ENCODE measurements around the gene SLC16A13. TPM values are rescaled to one million over a fixed set of nuclear protein-coding genes. Genes with fewer than 3 reads are reported as not detected.
A peak's percentile ranks its signal among the peaks of the same experiment; 100 is the strongest.

SLC16A13 gene
- total and polyA plus RNA-seq, 2 of the 4 experiments (the other 2 are of a cell fraction), result 0.18 to 2.3 TPM

DNA sequence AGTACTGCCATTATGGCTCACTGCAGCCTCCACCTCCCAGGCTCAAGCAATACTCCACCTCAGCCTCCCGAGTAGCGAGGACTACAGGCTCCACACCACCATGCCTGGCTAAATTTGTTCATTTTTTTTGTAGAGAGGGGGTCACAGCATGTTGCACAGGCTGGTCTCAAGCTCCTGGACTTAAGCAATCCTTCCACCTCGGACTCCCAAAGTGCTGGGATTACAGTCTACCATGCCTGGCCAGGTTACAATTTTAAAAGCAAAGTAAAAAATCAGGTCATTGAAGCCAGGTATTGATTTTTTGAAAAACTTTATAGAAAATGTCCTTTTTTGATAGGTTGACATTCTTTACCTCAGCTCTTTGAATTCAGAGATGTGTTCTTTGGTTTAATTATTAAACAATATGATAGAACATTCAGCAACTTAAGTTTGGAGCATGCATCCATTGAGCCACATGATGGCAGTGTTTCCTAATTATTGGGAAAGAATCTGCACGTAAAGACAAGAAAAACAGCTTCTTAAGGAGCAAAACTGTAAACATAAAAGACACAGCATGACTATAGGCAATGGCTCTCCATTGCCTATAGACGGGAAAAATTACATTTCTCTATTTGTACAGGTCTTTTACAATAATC lies 9.8 kb downstream of the SLC16A13 start (continued):
- TF ChIP-seq, protein P1, sequence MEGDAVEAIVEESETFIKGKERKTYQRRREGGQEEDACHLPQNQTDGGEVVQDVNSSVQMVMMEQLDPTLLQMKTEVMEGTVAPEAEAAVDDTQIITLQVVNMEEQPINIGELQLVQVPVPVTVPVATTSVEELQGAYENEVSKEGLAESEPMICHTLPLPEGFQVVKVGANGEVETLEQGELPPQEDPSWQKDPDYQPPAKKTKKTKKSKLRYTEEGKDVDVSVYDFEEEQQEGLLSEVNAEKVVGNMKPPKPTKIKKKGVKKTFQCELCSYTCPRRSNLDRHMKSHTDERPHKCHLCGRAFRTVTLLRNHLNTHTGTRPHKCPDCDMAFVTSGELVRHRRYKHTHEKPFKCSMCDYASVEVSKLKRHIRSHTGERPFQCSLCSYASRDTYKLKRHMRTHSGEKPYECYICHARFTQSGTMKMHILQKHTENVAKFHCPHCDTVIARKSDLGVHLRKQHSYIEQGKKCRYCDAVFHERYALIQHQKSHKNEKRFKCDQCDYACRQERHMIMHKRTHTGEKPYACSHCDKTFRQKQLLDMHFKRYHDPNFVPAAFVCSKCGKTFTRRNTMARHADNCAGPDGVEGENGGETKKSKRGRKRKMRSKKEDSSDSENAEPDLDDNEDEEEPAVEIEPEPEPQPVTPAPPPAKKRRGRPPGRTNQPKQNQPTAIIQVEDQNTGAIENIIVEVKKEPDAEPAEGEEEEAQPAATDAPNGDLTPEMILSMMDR (conservative IDR thresholded peaks at IDR 0.05; ENCODE audit: low read depth, low read length), result peak; percentile 93

DNA sequence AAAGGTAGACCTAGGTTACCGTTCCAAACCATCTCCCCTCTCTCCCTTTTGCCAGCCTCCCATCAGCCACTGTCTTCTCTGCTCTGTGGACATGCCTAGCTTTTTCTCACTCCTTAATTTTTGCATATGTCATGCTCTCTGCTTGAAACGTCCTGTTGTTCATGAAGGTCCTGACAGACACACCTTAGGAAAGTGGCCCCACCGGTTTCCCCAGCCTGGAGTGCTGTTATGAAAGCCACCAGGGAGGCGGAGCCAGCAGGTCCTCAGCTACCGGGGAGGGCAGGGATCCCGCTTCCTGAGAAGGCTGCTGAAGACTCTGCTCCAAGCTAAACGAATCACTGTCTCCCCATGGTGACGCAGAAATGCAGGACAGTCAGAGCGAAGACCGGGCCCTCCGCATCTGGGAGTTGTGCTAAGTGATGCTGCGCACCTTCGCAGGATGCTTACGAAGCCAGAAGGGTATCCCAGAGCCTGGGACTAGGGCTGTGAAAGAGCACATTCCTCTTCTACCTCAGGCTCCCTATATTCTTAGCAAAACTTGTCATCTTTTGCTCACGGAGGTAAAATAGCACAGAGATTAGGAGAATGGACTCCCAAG lies 10.4 kb downstream of the SLC16A13 start:
- Histone ChIP-seq H3K4ac (ENCODE audit: low read depth, low read length) (no peak overlapping the region), H3K9me1 (ENCODE audit: insufficient read depth, low read length) (no peaks in the 10 kb centered on the region), H3K36me3 (ENCODE audit: control insufficient read depth, insufficient read depth, low read length) (no peaks in the 10 kb centered on the region), H3K79me1 (ENCODE audit: low read depth in 1 of 2, low read length in 2 of 2) (no peaks in the 10 kb centered on the region), H4K5ac (ENCODE audit: low read depth, low read length) (no peak overlapping the region), H2BK15ac (ENCODE audit: low read depth, low read length) (no peak overlapping the region), H3K9ac (ENCODE audit: low read depth, low read length) (no peak overlapping the region), H3K9me3 (ENCODE audit: control insufficient read depth, insufficient read depth, low read length) (no peaks in the 10 kb centered on the region), H3K23ac (ENCODE audit: low read depth, low read length) (no peak overlapping the region), H3K27me3 (ENCODE audit: control insufficient read depth, insufficient read depth, low read length) (peaks cover 32% of the 10 kb centered on the region), H3K4me3 (ENCODE audit: insufficient read depth, low read depth, low read length) (no peak overlapping the region), H2AFZ (replicated peaks; ENCODE audit: low read length, poor library complexity) (peak overlapping the region; percentile 77), H3K4me1 (ENCODE audit: control insufficient read depth, insufficient read depth, low read length) (peaks cover 6% of the 10 kb centered on the region), H2AK9ac (replicated peaks; ENCODE audit: low read depth, low read length, poor library complexity) (no peak overlapping the region), H4K20me1 (ENCODE audit: insufficient read depth, low read length) (no peaks in the 10 kb centered on the region), H3K14ac (replicated peaks; ENCODE audit: low read depth, low read length) (no peak overlapping the region), H3K56ac (ENCODE audit: extremely low read depth, insufficient read depth, low read length) (no peak overlapping the region), H2AK5ac (ENCODE audit: low read depth, low read length) (no peak overlapping the region), H3K18ac (ENCODE audit: low read depth, low read length) (no peak overlapping the region), H4K91ac (ENCODE audit: insufficient read depth, low read depth, low read length) (no peak overlapping the region), H2BK20ac (ENCODE audit: low read depth, low read length) (no peak overlapping the region), H4K8ac (ENCODE audit: low read depth in 2 of 2, low read length in 2 of 2) (no peak overlapping the region), H2BK5ac (ENCODE audit: low read depth, low read length, poor library complexity, severe bottlenecking) (no peak overlapping the region), H2BK120ac (ENCODE audit: low read depth, low read length) (no peak overlapping the region), H3K4me2 (ENCODE audit: low read depth, low read length) (peak overlapping the region; percentile 65), H3K27ac (ENCODE audit: insufficient read depth, low read length) (no peak overlapping the region)
- ChIA-PET POLR2A (ENCODE audit: unreplicated experiment) (no interaction called here), CTCF (interaction anchor here (0.7 to 2.6 kb wide), 14 partner anchors 10 to 642 kb away, joined by 3 to 21 read pairs (median 4); partner anchors contain the start of gene WRAP53)
- in situ Hi-C loops (cut with MboI; ENCODE audit: low sequenced_read_pairs) (loop anchor here (10.0 kb wide), 1 partner anchor 259 kb away; the partner anchor contains the start of gene EIF5A), dilution Hi-C loops (cut with HindIII; ENCODE audit: low sequenced_read_pairs, unreplicated experiment) (no loop called here), intact Hi-C loops (cut with micrococcal nuclease) (loop anchor here (1.0 to 10.0 kb wide), 2 partner anchors 90 to 519 kb away; partner anchors contain the start of gene SENP3)
- WGBS, 2 experiments (ENCODE audit: extremely low coverage in 2 of 2, insufficient read length in 1 of 2), result 0% methylated on average over 1 of the region's 15 CpGs; no CpG with 5 or more reads in 1 of the 2 experiments
- ATAC-seq (ENCODE audit: low read depth) (peak; percentile 15; the same call in 1 of the 2 replicates), DNase-seq (no peak)
- no TSS peak for BruUV-seq (replicated peaks)
- TF ChIP-seq CEBPB (IDR thresholded peaks at IDR 0.05; ENCODE audit: low read depth, low read length), result no peak
- TF ChIP-seq FOS (IDR thresholded peaks at IDR 0.05; ENCODE audit: low read depth, low read length), result no peak
